ENCODE data around the gene LDLRAD4. TPM values are rescaled to one million over a fixed set of nuclear protein-coding genes. Genes with fewer than 3 reads are reported as not detected.
A peak's percentile ranks its signal among the peaks of the same experiment; 100 is the strongest.

Gene LDLRAD4
- total RNA-seq, 4 donors from 2014 or later, result 2.7 to 22.5 (median 10.8) TPM

- no peak overlapping the region for H3K4me3 ChIP-seq (ENCODE audit: low read depth, poor library complexity, severe bottlenecking)
- peak in 1 of 2 donors; percentile 77 for DNase-seq (ENCODE audit: low spot score in 2 of 2)
- intact Hi-C loops (cut with DNase I; ENCODE audit: low total_unique reads), result no loop called here
- WGBS, 2 donors, result 42 to 43% methylated on average over 22 of the region's 22 CpGs
- TF ChIP-seq POLR2A (IDR thresholded peaks at IDR 0.05) (no peak), CTCF (IDR thresholded peaks at IDR 0.05) (no peak)
These were observed 228.3 kb downstream of the LDLRAD4 start for GRCh38 chr18:13446610-13447461.

DNA sequence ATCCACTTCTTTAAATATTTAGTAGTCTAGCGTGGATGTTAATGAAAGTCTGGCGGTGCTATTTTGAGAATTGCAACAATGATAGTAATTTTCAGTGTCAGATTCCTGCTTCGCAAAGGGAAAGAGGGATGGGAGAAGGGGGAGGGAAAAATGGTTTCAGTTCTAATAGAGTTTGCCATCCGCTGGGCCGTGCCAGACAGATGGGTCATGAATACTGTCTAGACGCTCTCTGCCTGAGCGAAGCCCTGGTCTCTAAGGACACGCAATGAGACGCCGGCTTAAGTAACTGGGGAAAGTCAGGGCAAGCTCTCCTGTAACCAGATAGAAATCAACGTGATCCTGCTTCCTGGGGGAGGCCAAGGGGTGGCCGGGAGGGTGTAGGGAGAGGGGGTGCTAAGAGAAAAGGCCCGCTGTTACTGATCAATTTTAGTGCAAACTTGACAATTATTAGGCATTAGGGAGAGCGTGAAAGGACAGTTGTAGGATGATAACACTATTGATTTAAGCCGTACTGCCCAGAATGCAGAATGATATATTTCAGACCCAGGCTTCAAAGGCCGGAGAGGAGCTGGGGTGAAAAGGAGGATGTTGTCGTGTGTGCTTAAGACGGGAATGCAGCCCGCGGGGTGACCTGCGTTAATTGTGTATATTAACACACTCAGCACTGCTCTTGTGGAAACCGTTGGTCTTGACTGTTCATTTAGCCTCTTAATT lies 229.2 kb downstream of the LDLRAD4 start:
- intact Hi-C loops (cut with DNase I; ENCODE audit: low total_unique reads), result no loop called here
- H3K4me3 ChIP-seq (ENCODE audit: low read depth, poor library complexity, severe bottlenecking), result no peak overlapping the region
- DNase-seq (ENCODE audit: low spot score in 2 of 2), result peak in 1 of 2 donors; percentile 87
- WGBS, 2 donors, result 44 to 56% methylated on average over 22 of the region's 22 CpGs
- TF ChIP-seq CTCF (IDR thresholded peaks at IDR 0.05), result no peak

- intact Hi-C loops (cut with DNase I; ENCODE audit: low total_unique reads), result no loop called here
- H3K4me3 ChIP-seq (ENCODE audit: low read depth, poor library complexity, severe bottlenecking), result no peak overlapping the region
- WGBS, 2 donors, result 89 to 92% methylated on average over 19 of the region's 19 CpGs
- TF ChIP-seq CTCF (IDR thresholded peaks at IDR 0.05) (no peak), POLR2A (IDR thresholded peaks at IDR 0.05) (no peak)
- DNase-seq (ENCODE audit: low spot score in 2 of 2), result peak in 1 of 2 donors; percentile 81
These were observed 229.8 kb downstream of the LDLRAD4 start for GRCh38 chr18:13448335-13448795.

GRCh38 chr18:13449651-13450050 lies 231.1 kb downstream of the LDLRAD4 start:
- intact Hi-C loops (cut with DNase I; ENCODE audit: low total_unique reads), result no loop called here
- TF ChIP-seq POLR2A (IDR thresholded peaks at IDR 0.05), result no peak
- no peak for TF ChIP-seq CTCF (IDR thresholded peaks at IDR 0.05)
- peak in 1 of 2 donors; percentile 36 for DNase-seq (ENCODE audit: low spot score in 2 of 2)
- H3K4me3 ChIP-seq (ENCODE audit: low read depth, poor library complexity, severe bottlenecking), result no peak overlapping the region
- WGBS, 2 donors, result 95 to 96% methylated on average over 9 of the region's 9 CpGs

DNA sequence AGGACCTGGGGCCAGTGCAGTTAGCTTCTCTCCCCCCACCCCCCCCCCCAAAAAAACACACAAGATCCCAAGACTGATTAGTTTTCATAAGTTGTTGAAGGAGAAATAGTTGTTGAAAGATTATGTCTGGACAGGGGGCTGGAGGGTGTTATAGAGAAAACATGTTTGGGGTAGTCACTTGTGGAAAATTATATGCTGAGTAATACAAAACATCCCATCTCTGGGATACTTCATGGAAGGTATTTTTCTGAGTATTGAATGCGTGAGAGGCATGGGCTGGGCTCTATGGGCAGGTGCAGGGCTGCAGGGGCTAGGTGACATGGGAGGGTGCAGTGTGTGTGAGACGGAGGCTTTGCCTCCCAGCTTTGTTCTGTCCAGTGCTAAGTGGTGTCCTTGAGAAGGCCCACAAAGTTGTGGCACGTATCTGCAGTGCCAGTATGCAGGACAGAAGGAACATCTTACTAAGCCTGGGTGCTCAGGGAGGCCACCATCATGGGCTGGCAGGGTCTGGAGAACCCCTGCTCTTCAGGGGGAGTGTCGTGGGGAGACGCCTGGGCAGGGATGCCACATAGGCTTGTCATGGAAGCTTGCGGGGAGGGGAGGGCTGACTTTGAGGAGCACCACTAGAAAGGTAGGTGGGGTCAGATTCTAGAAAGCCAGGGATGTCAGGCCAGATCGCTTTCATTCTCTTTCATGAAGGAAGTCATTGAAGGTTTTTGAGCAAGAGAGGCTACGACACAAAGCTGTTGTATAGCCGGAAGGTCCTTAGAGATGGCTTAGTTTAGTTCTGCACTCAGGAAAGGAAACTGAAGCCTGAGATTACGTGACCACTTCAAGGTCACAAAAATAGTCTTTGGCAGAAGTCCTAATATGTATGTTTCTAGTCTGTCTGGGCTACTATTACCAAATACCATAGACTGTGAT lies 232.0 kb downstream of the LDLRAD4 start:
- intact Hi-C loops (cut with DNase I; ENCODE audit: low total_unique reads), result no loop called here
- DNase-seq (ENCODE audit: low spot score in 2 of 2), result peak in 1 of 2 donors; percentile 68
- 79 to 85% methylated on average over 10 of the region's 10 CpGs for WGBS, 2 donors
- TF ChIP-seq POLR2A (IDR thresholded peaks at IDR 0.05) (no peak), CTCF (IDR thresholded peaks at IDR 0.05) (no peak)
- no peak overlapping the region for H3K4me3 ChIP-seq (ENCODE audit: low read depth, poor library complexity, severe bottlenecking)

All from lower leg skin (tissue), 4 donors.